Measurements from ENCODE around the gene JAZF1.
A peak's percentile ranks its signal among the peaks of the same experiment; 100 is the strongest.

Gene JAZF1

GRCh38 chr7:28106321-28106829, 74.2 kb downstream of the JAZF1 start:
- no peak for DNase-seq (ENCODE audit: low spot score)

GRCh38 chr7:28105234-28105633, 75.4 kb downstream of the JAZF1 start:
- no peak for DNase-seq (ENCODE audit: low spot score)

- no peak for DNase-seq (ENCODE audit: low spot score)
Measured at GRCh38 chr7:28104811-28105210, 75.8 kb downstream of the JAZF1 start.

GRCh38 chr7:28104041-28104541, 76.5 kb downstream of the JAZF1 start:
- DNase-seq (ENCODE audit: low spot score), result no peak

DNA sequence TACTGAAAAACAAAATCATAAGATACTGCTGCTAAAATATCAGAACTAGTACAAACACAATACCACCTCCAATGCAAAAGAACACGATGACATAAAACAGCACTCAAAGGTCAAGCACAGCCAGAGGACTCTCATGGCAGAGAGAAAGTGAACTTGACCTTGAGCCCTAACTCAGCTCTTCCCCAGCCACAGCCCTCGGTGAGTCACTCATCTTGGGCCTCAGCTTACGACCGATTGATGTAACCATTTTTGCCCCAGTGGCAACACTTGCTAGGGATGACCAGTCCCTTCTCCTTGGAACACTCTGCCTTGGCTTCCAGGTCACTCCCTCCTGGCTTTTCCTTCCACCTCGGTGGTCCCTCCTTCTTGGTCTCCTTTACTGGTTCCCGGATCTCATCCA, 77.8 kb downstream of the JAZF1 start:
- DNase-seq (ENCODE audit: low spot score), result no peak

- DNase-seq (ENCODE audit: low spot score), result peak; percentile 66
Measured at GRCh38 chr7:28096713-28097112, 83.9 kb downstream of the JAZF1 start.

- DNase-seq (ENCODE audit: low spot score), result no peak
Measured at GRCh38 chr7:28095231-28095630, 85.4 kb downstream of the JAZF1 start.

DNA sequence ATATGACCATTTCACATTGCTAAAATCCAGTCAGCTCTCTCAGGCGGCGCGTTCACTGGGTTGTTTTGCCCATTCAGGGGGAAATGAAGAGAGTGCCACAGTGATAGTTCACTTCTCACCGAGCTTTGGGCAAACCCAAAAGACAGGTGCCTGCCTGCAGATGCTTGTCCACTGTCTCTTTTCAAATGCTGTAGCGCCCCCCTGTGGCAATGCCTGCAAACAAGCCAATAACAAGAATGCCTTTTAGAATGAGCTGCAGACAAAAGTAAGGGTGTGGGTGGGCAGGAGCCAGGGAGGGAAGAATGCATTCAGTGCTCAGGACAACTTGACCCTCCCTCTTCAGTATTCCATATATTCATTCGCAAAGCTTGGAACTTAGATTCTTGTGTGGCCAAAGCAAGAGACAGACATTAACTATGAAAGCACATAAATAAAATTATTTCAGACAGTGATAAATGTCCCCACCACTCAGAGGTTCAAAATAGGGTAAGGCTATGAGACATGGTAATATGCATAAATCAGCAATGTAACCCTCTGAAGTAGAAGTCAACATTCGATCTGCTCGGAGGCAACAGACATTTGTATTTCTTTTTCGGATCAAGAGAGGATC, 86.9 kb downstream of the JAZF1 start:
- DNase-seq (ENCODE audit: low spot score), result peak; percentile 42

DNA sequence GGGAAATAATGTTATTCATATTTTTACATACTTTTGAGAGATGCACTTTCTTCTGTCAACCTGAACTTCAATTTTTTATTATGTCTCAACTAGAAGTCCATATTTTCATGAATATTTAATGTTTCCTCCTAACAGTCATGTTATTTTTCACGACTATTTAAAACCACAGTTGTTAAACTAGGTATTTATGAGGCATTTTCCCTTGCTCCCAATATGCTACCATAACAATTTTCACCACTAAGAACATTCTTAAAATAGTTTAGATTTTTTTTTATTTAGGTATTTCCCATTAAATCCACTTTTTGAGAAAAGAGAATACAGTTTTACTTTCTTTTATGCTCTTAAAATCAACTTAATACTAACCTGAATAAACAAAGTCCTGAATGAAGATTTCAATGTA, 89.4 kb downstream of the JAZF1 start:
- no peak for DNase-seq (ENCODE audit: low spot score)

DNA sequence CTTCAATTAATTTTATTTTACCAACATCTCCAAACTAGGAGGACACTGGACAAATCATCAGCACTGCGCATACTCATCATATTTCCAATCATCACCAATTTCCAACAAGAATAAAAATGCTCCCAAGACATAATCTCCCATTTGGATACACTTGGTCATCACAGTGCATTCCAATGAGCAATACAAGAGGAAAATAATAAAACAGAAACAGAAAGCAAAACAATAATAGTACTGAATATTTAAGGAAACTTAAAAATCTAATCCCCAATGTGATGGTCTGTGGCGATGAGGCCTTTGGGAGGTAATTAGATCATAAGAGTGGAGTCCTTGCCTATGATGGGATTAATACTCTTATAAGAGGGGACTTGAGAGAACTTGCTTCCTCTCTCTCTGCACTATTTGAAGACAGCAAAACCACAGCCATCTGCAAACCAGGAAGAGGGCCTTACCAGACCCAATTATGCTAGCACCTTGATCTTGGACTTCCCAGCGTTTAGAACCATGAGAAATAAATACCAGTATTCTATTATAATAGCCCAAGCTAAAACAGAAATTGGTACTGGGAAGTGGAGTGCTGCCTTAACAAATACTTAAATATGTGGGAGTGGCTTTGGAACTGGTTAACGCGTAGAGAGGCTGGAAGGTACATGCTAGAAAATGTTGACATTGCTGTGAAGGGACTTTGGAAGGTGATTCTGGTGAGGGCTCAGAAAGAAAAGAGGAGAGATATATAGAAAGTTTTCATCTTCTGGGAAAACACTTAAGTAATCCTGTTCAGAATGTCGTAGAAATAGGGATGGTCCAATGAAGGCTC, 91.5 kb downstream of the JAZF1 start:
- no peak for DNase-seq (ENCODE audit: low spot score)

GRCh38 chr7:28088032-28088431, 92.6 kb downstream of the JAZF1 start:
- DNase-seq (ENCODE audit: low spot score), result no peak

GRCh38 chr7:28086198-28086597, 94.4 kb downstream of the JAZF1 start:
- no peak for DNase-seq (ENCODE audit: low spot score)

GRCh38 chr7:28083998-28084985, 96.3 kb downstream of the JAZF1 start:
- no peak for DNase-seq (ENCODE audit: low spot score)

DNA sequence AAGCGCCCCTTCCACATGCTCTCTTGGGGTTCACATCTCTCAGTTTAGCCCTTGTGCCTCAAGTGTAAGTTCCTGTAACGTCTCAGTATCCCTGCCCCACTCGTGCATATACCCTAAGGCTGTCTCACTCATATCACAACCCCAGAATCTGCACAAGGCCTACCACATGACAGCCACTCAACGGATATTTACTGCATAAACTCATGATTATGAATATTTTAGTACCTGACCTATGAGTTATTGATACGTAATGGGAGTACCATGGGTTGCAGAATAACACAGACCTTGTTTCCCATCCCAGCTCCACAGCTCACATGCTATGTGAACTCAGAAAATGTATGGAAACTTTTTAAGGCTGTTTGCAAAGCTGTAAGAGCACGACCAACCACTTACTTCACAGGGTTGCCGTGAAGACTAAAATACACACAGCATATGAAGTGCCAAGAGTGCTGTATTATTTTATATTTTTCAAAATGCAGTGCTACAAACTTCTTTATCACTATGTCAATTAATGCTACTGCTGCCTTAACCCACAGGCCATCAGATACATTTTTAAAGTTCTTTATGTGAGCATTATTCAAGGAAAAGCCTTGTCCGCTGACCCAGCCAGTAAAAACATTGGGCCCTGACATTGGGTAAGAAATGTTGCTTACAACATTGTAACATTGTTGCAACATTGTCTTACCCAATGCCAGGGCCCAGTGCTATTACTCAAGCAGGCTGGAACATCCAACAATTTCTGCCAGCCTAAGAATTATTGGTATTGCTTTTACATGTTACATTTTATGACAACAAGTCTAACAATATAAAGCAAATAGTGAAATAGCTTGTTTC, 97.2 kb downstream of the JAZF1 start:
- no peak for DNase-seq (ENCODE audit: low spot score)

GRCh38 chr7:28082071-28082470, 98.5 kb downstream of the JAZF1 start:
- DNase-seq (ENCODE audit: low spot score), result no peak

- DNase-seq (ENCODE audit: low spot score), result no peak
Measured at GRCh38 chr7:28081016-28081415, 99.6 kb downstream of the JAZF1 start.

GRCh38 chr7:28078036-28078901, 102.3 kb downstream of the JAZF1 start:
- DNase-seq (ENCODE audit: low spot score), result peak; percentile 44

GRCh38 chr7:28077616-28078015, 103.0 kb downstream of the JAZF1 start:
- DNase-seq (ENCODE audit: low spot score), result no peak

GRCh38 chr7:28076423-28077200, 104.0 kb downstream of the JAZF1 start:
- DNase-seq (ENCODE audit: low spot score), result no peak

Measured in SW480 (cell line).